ENCODE data around the gene LFNG. TPM values are rescaled to one million over a fixed set of nuclear protein-coding genes. Genes with fewer than 3 reads are reported as not detected.
"Not testable (repeated sequence)": the region's sequence is repeated elsewhere in the genome, so short reads cannot be mapped to it uniquely, and the experiment has no call there.

The LFNG gene
- total RNA-seq, 1 donor = 21.0 TPM

DNA sequence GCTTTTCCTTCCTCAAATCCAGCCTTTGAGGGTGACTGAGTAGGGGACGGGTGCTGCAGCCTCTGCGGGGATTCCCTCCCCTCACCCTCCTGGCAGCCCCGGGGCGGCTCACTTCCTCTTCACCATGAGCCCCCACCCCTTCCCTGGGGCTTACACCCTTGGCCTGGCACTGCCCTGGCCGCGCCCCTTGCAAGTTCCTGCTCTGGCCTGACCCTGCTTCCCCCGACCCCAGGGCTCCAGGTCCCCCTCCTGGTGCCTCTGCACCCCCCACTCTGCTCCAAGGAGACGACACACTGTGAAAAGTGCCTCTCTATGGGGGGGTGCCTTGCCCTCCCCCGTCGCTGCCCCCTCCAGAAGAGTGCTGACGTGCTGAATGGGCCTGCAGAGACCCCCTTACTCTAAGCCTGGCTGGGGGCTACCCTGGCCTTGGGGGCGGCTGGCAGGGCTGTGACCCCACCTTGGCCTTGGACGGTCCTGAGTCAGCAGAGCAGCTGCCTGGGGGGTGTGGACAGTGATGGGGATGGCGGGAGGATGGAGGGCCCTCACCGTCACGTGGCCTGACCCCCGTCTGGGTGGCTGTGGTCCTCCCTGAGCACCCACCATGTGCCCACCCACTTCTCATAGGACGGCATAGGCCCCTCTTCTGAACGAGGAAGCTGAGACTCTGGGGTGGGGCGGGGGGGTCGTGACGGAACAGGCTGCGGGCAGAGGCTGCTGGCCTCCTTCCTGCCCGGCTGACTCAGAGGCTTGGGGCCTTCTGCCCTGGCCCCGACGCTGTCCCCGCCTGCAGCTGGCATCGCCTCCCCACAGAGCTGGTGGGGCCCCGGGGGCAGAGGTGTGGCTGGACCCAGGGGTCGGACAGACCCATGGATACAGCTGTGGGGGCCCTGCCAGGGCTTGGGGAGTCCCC lies 9.8 kb downstream of the LFNG start:
- H3K4me2 ChIP-seq (ENCODE audit: insufficient read depth, low read length) = peak overlapping the region; percentile 28
- DNase-seq (ENCODE audit: insufficient read length, low spot score, missing footprints) = peak; percentile 99
- TF ChIP-seq, protein P1, sequence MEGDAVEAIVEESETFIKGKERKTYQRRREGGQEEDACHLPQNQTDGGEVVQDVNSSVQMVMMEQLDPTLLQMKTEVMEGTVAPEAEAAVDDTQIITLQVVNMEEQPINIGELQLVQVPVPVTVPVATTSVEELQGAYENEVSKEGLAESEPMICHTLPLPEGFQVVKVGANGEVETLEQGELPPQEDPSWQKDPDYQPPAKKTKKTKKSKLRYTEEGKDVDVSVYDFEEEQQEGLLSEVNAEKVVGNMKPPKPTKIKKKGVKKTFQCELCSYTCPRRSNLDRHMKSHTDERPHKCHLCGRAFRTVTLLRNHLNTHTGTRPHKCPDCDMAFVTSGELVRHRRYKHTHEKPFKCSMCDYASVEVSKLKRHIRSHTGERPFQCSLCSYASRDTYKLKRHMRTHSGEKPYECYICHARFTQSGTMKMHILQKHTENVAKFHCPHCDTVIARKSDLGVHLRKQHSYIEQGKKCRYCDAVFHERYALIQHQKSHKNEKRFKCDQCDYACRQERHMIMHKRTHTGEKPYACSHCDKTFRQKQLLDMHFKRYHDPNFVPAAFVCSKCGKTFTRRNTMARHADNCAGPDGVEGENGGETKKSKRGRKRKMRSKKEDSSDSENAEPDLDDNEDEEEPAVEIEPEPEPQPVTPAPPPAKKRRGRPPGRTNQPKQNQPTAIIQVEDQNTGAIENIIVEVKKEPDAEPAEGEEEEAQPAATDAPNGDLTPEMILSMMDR (IDR thresholded peaks at IDR 0.05; ENCODE audit: extremely low read depth, low read depth, low read length) = no peak
- no peak overlapping the region for H2AFZ ChIP-seq (ENCODE audit: low read length)
- H3K79me2 ChIP-seq (ENCODE audit: insufficient read depth, low read length) = peaks cover under 1% of the 10 kb centered on the region
- peak overlapping the region; percentile 16 for H3K4me3 ChIP-seq (ENCODE audit: insufficient read depth, low read length)
- H3K4me1 ChIP-seq (ENCODE audit: insufficient read depth, low read length) = peaks cover 38% of the 10 kb centered on the region
- H3K9me3 ChIP-seq (ENCODE audit: low read depth, low read length) = no peaks in the 10 kb centered on the region
- H3K27me3 ChIP-seq (ENCODE audit: insufficient read depth, low read length) = no peaks in the 10 kb centered on the region
- peaks cover 22% of the 10 kb centered on the region for H3K36me3 ChIP-seq (ENCODE audit: insufficient read depth, low read length)
- H3K27ac ChIP-seq (ENCODE audit: low read depth, low read length) = peak overlapping the region; percentile 45
- H4K20me1 ChIP-seq (ENCODE audit: insufficient read depth, low read length) = peaks cover 35% of the 10 kb centered on the region

DNA sequence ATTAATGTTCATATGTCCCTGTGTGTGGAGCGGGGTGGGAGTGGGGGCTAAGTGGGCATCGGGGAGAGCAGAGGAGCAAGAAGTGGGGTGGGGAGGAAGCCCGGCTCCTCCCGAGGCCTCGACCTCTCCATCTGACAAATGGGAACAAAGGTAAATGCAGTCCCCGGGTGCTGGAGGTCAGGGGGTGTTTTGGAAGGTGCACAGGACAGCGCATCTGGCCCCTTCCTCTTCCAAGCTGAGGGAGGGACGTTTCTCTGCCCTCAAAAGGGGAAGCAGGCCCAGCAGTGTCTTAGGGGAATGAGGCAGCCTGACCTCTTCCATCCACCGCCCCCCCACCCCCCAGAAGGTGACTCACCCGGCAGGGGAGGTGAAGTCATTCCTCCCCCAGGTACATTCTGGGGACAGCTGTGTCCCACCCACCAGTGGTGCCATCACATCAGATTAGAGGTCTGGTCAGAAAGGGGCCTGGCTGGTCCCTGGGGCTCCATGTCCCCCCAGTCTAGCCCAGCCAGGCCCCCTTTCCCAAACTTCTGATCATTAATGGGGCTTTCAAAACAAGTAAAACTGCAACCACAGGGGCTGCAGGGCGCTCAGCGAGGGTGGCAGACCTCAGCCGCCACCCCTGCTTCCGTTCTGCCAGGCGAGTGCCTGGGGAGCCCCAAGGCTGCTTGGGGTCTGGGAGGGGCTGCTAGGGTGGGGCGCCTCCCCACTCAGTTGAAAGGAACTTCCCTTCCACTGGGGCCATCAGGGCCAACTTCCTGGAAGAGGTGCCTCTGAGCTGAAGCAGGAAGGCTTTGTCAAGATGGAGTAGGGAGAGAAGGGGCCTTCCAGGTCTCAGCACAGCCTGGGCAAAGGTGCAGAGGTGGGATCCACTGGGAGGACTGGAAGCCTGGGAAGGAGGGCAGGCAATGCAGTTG lies 10.8 kb downstream of the LFNG start:
- peak overlapping the region; percentile 16 for H3K4me3 ChIP-seq (ENCODE audit: insufficient read depth, low read length)
- no peaks in the 10 kb centered on the region for H3K9me3 ChIP-seq (ENCODE audit: low read depth, low read length)
- H3K27ac ChIP-seq (ENCODE audit: low read depth, low read length) = peak overlapping the region; percentile 45
- no peak overlapping the region for H2AFZ ChIP-seq (ENCODE audit: low read length)
- peaks cover 19% of the 10 kb centered on the region for H3K36me3 ChIP-seq (ENCODE audit: insufficient read depth, low read length)
- TF ChIP-seq, protein P1 (IDR thresholded peaks at IDR 0.05; ENCODE audit: extremely low read depth, low read depth, low read length) = no peak
- DNase-seq (ENCODE audit: insufficient read length, low spot score, missing footprints) = peak; percentile 95
- H3K27me3 ChIP-seq (ENCODE audit: insufficient read depth, low read length) = no peaks in the 10 kb centered on the region
- peaks cover 27% of the 10 kb centered on the region for H4K20me1 ChIP-seq (ENCODE audit: insufficient read depth, low read length)
- peak overlapping the region; percentile 18 for H3K4me2 ChIP-seq (ENCODE audit: insufficient read depth, low read length)
- H3K4me1 ChIP-seq (ENCODE audit: insufficient read depth, low read length) = peaks cover 38% of the 10 kb centered on the region
- no peaks in the 10 kb centered on the region for H3K79me2 ChIP-seq (ENCODE audit: insufficient read depth, low read length)

DNA sequence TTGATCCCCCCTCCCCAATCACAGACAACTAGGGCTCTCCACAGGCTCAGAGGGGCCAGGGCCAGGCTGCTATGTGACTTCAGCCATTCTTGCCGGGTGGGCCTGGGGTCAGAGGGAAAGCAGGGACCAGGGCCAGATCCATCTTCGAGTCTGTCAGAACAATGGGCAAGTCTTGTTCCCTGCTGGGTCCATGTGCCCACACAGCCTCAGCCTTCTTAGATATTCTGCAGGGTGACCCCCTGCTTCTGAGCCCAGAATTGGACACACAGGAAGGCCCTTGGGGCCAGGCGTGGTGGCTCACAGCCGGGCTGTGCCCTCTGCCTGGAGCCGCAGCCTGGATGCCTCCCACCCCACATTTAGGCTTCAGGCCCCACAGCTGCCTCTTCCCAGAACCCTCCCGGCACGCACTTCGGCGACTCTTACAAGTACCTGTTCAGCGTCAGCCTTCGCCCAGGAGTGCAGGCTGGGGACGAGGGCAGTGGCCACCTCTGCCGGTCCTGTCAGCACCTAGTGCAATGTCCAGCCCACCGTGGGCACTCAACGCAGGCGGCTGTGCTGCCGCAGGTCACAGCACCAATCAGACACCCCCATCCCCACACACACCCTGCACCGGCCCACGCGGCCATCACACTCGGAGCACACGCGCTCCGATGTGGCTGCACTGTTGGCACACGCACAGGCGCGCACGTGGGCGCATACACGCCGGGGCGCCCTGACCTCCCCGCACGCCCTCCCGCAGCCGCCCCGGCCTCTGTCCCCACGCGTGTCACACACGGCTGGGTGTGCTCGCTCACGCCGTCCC lies 11.6 kb downstream of the LFNG start:
- not testable (repeated sequence) for H3K27ac ChIP-seq (ENCODE audit: low read depth, low read length); H3K9me3 ChIP-seq (ENCODE audit: low read depth, low read length); H2AFZ ChIP-seq (ENCODE audit: low read length); H3K4me3 ChIP-seq (ENCODE audit: insufficient read depth, low read length); H3K79me2 ChIP-seq (ENCODE audit: insufficient read depth, low read length); H3K4me2 ChIP-seq (ENCODE audit: insufficient read depth, low read length); H3K27me3 ChIP-seq (ENCODE audit: insufficient read depth, low read length)
- DNase-seq (ENCODE audit: insufficient read length, low spot score, missing footprints) = peak; percentile 73
- Histone ChIP-seq H3K4me1 (ENCODE audit: insufficient read depth, low read length) (peaks cover 38% of the 10 kb centered on the region), H4K20me1 (ENCODE audit: insufficient read depth, low read length) (peaks cover 19% of the 10 kb centered on the region), H3K36me3 (ENCODE audit: insufficient read depth, low read length) (peaks cover 12% of the 10 kb centered on the region)

DNA sequence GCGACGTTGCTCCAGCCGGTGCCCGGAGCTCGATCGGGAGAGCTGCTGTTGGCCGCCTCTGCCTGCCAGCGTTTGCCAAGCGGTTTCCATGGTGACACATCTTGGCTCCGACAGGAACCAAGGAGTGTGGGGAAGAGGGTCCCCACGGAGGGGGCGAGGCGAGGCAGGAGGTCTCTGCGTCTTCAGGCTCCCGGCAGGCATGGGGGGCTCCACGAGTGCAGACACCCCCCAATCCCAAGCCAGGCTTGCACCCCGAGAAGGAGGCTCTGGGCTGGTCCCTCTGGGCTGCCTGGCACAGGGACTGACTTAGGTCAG lies 12.2 kb downstream of the LFNG start:
- Histone ChIP-seq H4K20me1 (ENCODE audit: insufficient read depth, low read length) (peaks cover 15% of the 10 kb centered on the region), H3K4me1 (ENCODE audit: insufficient read depth, low read length) (peaks cover 38% of the 10 kb centered on the region)
- not testable (repeated sequence) for H3K4me2 ChIP-seq (ENCODE audit: insufficient read depth, low read length); DNase-seq (ENCODE audit: insufficient read length, low spot score, missing footprints); H2AFZ ChIP-seq (ENCODE audit: low read length); H3K27me3 ChIP-seq (ENCODE audit: insufficient read depth, low read length); H3K27ac ChIP-seq (ENCODE audit: low read depth, low read length); H3K36me3 ChIP-seq (ENCODE audit: insufficient read depth, low read length); H3K79me2 ChIP-seq (ENCODE audit: insufficient read depth, low read length); H3K9me3 ChIP-seq (ENCODE audit: low read depth, low read length); H3K4me3 ChIP-seq (ENCODE audit: insufficient read depth, low read length)

DNA sequence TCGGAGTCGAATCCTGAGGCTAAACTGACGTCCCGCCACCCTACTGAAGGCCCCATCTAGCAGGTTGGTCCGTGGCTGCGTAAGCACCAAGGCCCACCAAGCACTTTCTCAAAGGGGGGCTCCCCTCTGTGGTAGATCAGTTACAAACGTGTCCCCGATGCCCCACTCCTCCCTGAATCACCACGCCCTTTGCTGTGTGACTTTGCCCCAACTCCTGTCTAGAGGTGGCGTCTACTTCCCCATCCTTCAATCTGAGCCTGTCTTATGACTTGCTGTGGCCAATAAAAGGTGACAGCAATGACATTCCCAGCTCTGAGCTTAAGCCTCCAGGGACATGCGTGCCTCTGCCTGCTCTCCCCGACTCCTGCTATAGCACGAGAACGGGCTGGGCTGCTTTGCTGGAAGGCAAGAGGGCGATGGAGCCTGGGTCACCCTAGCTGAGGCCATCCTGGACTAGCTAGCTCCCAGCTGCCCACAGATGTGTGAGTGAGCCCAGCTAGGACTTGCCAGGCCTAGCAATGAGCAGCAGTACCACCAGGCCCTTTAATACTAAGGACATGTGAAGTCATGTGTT lies 12.7 kb downstream of the LFNG start:
- H3K27me3 ChIP-seq (ENCODE audit: insufficient read depth, low read length); H3K27ac ChIP-seq (ENCODE audit: low read depth, low read length); H3K79me2 ChIP-seq (ENCODE audit: insufficient read depth, low read length); H3K36me3 ChIP-seq (ENCODE audit: insufficient read depth, low read length); H2AFZ ChIP-seq (ENCODE audit: low read length); H3K4me3 ChIP-seq (ENCODE audit: insufficient read depth, low read length); H3K4me2 ChIP-seq (ENCODE audit: insufficient read depth, low read length); H3K9me3 ChIP-seq (ENCODE audit: low read depth, low read length): not testable (repeated sequence)
- DNase-seq (ENCODE audit: insufficient read length, low spot score, missing footprints) = peak; percentile 13
- H4K20me1 ChIP-seq (ENCODE audit: insufficient read depth, low read length) = peaks cover 11% of the 10 kb centered on the region
- H3K4me1 ChIP-seq (ENCODE audit: insufficient read depth, low read length) = peaks cover 37% of the 10 kb centered on the region

DNA sequence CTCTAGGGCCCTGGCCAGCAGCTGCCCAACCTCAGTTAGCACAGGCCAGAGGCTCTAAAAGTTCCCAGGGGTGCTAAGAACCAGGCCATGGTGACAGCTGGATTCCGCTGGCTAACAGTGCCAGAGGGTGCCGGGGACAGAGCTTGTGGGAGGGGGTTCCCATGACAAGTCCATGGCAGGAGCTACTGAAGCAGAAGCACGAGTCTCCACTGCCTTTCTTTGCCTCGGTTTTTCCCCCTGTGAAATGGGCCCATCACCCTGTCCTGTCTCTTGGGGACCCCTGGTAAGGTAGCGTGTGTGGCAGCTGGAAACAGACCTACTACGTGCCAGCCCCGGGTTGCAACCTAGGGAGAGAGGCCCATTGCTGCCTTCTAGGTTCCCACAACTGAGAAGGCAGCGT lies 13.2 kb downstream of the LFNG start:
- H3K36me3 ChIP-seq (ENCODE audit: insufficient read depth, low read length); H2AFZ ChIP-seq (ENCODE audit: low read length); H3K4me2 ChIP-seq (ENCODE audit: insufficient read depth, low read length); H3K27ac ChIP-seq (ENCODE audit: low read depth, low read length); H3K9me3 ChIP-seq (ENCODE audit: low read depth, low read length); H3K4me3 ChIP-seq (ENCODE audit: insufficient read depth, low read length); H3K27me3 ChIP-seq (ENCODE audit: insufficient read depth, low read length); DNase-seq (ENCODE audit: insufficient read length, low spot score, missing footprints); H4K20me1 ChIP-seq (ENCODE audit: insufficient read depth, low read length); H3K79me2 ChIP-seq (ENCODE audit: insufficient read depth, low read length): not testable (repeated sequence)
- H3K4me1 ChIP-seq (ENCODE audit: insufficient read depth, low read length) = peaks cover 32% of the 10 kb centered on the region

Measured in osteoblast (primary cell).